H9 (cell line): ENCODE measurements around the gene FARSA. TPM values are rescaled to one million over a fixed set of nuclear protein-coding genes. Genes with fewer than 3 reads are reported as not detected.

Experiments
- DNase-seq: peaks from one replicate; pipeline ENCODE4 v3.0.0-alpha.2; 2017
- H2AFZ ChIP-seq: one replicate; pipeline ENCODE4 v1.6.1; 2013; ENCODE audit warnings: mild to moderate bottlenecking, low read length, control low read depth, moderate library complexity
- H2AK5ac ChIP-seq: 2 replicates; pipeline ENCODE4 v1.6.1; 2013; ENCODE audit warnings: low read length, control low read depth, mixed read lengths; ENCODE audit not compliant: insufficient read length
- H2BK120ac ChIP-seq: one replicate; pipeline ENCODE4 v1.6.1; 2013; ENCODE audit warnings: low read depth, mild to moderate bottlenecking, low read length, control low read depth, inconsistent platforms; ENCODE audit not compliant: poor library complexity, severe bottlenecking
- H2BK12ac ChIP-seq: 2 replicates; pipeline ENCODE4 v1.6.1; 2013; ENCODE audit warnings: low read length, control low read depth, mixed read lengths, low read depth; ENCODE audit not compliant: insufficient read length
- H2BK15ac ChIP-seq: 2 replicates; pipeline ENCODE4 v1.6.1; 2013; ENCODE audit warnings: low read depth, low read length, control low read depth
- H2BK20ac ChIP-seq: one replicate; pipeline ENCODE4 v1.6.1; 2013; ENCODE audit warnings: low read depth, mild to moderate bottlenecking, low read length, control low read depth, inconsistent platforms; ENCODE audit not compliant: poor library complexity, severe bottlenecking
- H2BK5ac ChIP-seq: 2 replicates; pipeline ENCODE4 v1.6.1; 2013; ENCODE audit warnings: low read length, control low read depth, mixed read lengths; ENCODE audit not compliant: insufficient read length
- H3K14ac ChIP-seq: 2 replicates; pipeline ENCODE4 v1.6.1; 2013; ENCODE audit warnings: low read length, control low read depth; ENCODE audit not compliant: insufficient read depth
- H3K18ac ChIP-seq: 2 replicates; pipeline ENCODE4 v1.6.1; 2013; ENCODE audit warnings: low read depth, mild to moderate bottlenecking, mixed read lengths, low read length, control low read depth; ENCODE audit not compliant: insufficient read length
- H3K23ac ChIP-seq: 2 replicates; pipeline ENCODE4 v1.6.1; 2013; ENCODE audit warnings: low read length, control low read depth, mixed read lengths, low read depth; ENCODE audit not compliant: insufficient read length
- H3K23me2 ChIP-seq: 2 replicates; pipeline ENCODE4 v1.6.1; 2013; ENCODE audit warnings: low read depth, mild to moderate bottlenecking, mixed read lengths, low read length, control low read depth; ENCODE audit not compliant: insufficient read length, poor library complexity, severe bottlenecking
- H3K27ac ChIP-seq: 2 replicates; pipeline ENCODE4 v1.5.1; 2013; ENCODE audit warnings: low read length, control low read depth, mixed read lengths, low read depth; ENCODE audit not compliant: insufficient read length
- H3K27me3 ChIP-seq: 2 replicates; pipeline ENCODE4 v1.6.1; 2013; ENCODE audit warnings: low read length, control low read depth, inconsistent platforms; ENCODE audit not compliant: insufficient read depth
- H3K4ac ChIP-seq: 2 replicates; pipeline ENCODE4 v1.6.1; 2013; ENCODE audit warnings: low read depth, mild to moderate bottlenecking, control low read depth, inconsistent platforms, low read length, moderate library complexity
- H3K4me1 ChIP-seq: 2 replicates; pipeline ENCODE4 v1.6.1; 2013; ENCODE audit warnings: low read length, control low read depth, inconsistent platforms; ENCODE audit not compliant: insufficient read depth
- H3K4me2 ChIP-seq: 2 replicates; pipeline ENCODE4 v1.6.1; 2013; ENCODE audit warnings: low read length, control low read depth, mixed read lengths; ENCODE audit not compliant: insufficient read length, insufficient read depth
- H3K56ac ChIP-seq: 2 replicates; pipeline ENCODE4 v1.6.1; 2013; ENCODE audit warnings: low read depth, mild to moderate bottlenecking, mixed read lengths, low read length, control low read depth; ENCODE audit not compliant: insufficient read length
- H3K79me1 ChIP-seq: 2 replicates; pipeline ENCODE4 v1.6.1; 2013; ENCODE audit warnings: low read depth, mild to moderate bottlenecking, moderate library complexity, low read length, control low read depth, inconsistent platforms; ENCODE audit not compliant: insufficient read depth, poor library complexity, severe bottlenecking
- H3K79me2 ChIP-seq: 2 replicates; pipeline ENCODE4 v1.6.1; 2013; ENCODE audit warnings: low read length, control low read depth, inconsistent platforms; ENCODE audit not compliant: insufficient read depth
- H3K9ac ChIP-seq: 2 replicates; pipeline ENCODE4 v1.6.1; 2013; ENCODE audit warnings: low read length, control low read depth, mixed read lengths; ENCODE audit not compliant: insufficient read length; ENCODE audit errors: extremely low read depth
- H3K9me3 ChIP-seq: one replicate; pipeline ENCODE4 v1.6.1; 2013; ENCODE audit warnings: low read depth, low read length, inconsistent platforms; ENCODE audit not compliant: control insufficient read depth
- H3T11ph ChIP-seq: one replicate; pipeline ENCODE4 v1.6.1; 2013; ENCODE audit warnings: mild to moderate bottlenecking, low read length, control low read depth, inconsistent platforms
- H4K20me1 ChIP-seq: one replicate; pipeline ENCODE4 v1.6.1; 2013; ENCODE audit not compliant: control insufficient read depth, insufficient read length, insufficient read depth
- H4K5ac ChIP-seq: 2 replicates; pipeline ENCODE4 v1.6.1; 2013; ENCODE audit warnings: low read depth, mild to moderate bottlenecking, mixed read lengths, low read length, control low read depth; ENCODE audit not compliant: insufficient read length
- H4K8ac ChIP-seq: replicated peaks from 2 replicates; pipeline ENCODE4 v1.6.1; 2013; ENCODE audit warnings: low read length, control low read depth, mixed read lengths, low read depth; ENCODE audit not compliant: insufficient read length
- H4K91ac ChIP-seq: 2 replicates; pipeline ENCODE4 v1.6.1; 2013; ENCODE audit warnings: low read depth, mild to moderate bottlenecking, moderate library complexity, mixed read lengths, low read length, control low read depth; ENCODE audit not compliant: insufficient read length
- H3K27ac Mint-ChIP-seq, 3 experiments: 2 replicates in 2 of 3; 3 replicates in 1 of 3; pipeline ENCODE4 v1.8.0; 2020 to 2021; ENCODE audit warnings: mixed read lengths in 3 of 3, mild to moderate bottlenecking in 1 of 3, moderate library complexity in 1 of 3
- H3K27me3 Mint-ChIP-seq: 2 replicates; pipeline ENCODE4 v1.8.0; 2021; ENCODE audit warnings: low read depth, mild to moderate bottlenecking, moderate library complexity, mixed read lengths
- H3K36me3 Mint-ChIP-seq, 3 experiments: 2 replicates in 2 of 3; 3 replicates in 1 of 3; pipeline ENCODE4 v1.8.0; 2020 to 2021; ENCODE audit warnings: low read depth in 3 of 3, mixed read lengths in 3 of 3; ENCODE audit not compliant: insufficient read depth in 1 of 3
- H3K4me1 Mint-ChIP-seq, 2 experiments: 2 replicates each; pipeline ENCODE4 v1.8.0; 2020; ENCODE audit warnings: mixed read lengths in 2 of 2
- H3K4me3 Mint-ChIP-seq, 2 experiments: 2 replicates in 1 of 2; 3 replicates in 1 of 2; pipeline ENCODE4 v1.8.0; 2020 to 2021; ENCODE audit warnings: mild to moderate bottlenecking in 2 of 2, mixed read lengths in 2 of 2, moderate library complexity in 1 of 2
- H3K9me3 Mint-ChIP-seq, 2 experiments: 2 replicates in 1 of 2; 3 replicates in 1 of 2; pipeline ENCODE4 v1.8.0; 2020; ENCODE audit warnings: mild to moderate bottlenecking in 2 of 2, mixed read lengths in 2 of 2, moderate library complexity in 1 of 2
- CTCF ChIP-seq: fragments of 200-600 bp; sonication (generic); conservative IDR thresholded peaks from 3 replicates; pipeline ENCODE4 v1.8.0; 2021; ENCODE audit warnings: antibody characterized with exemption, mild to moderate bottlenecking
- WGBS: extraction: QIAGEN DNeasy Blood & Tissue Kit; methylation state at CpG from one replicate; pipeline ENCODE4 v1.1.7; 2013; ENCODE audit warnings: missing lambda C conversion rate, low lambda C conversion rate, mixed read lengths; ENCODE audit not compliant: insufficient read length; ENCODE audit errors: extremely low coverage; 5-methylcytosine and 5-hydroxymethylcytosine counted together
- total RNA-seq: library from RNA; stranded (reverse); gene quantifications from 2 replicates; pipeline ENCODE4 v1.2.1, GENCODE V29; 2021

Gene FARSA
- total RNA-seq, 1 experiment from 2014 or later: 110 TPM

GRCh38 chr19:12975221-12975741 is 41.8 kb upstream of the FARSA start:
- no peak for DNase-seq
- Histone ChIP-seq H2AFZ (no peak overlapping the region), H3K9ac (no peak overlapping the region), H2AK5ac (no peak overlapping the region), H2BK20ac (no peak overlapping the region), H2BK15ac (no peak overlapping the region), H4K8ac (no peak overlapping the region), H3K79me2 (no peaks in the 10 kb centered on the region), H3K4me1 (no peaks in the 10 kb centered on the region), H3K14ac (no peak overlapping the region), H2BK5ac (no peak overlapping the region), H2BK120ac (no peak overlapping the region), H3T11ph (no peak overlapping the region), H3K9me3 (no peaks in the 10 kb centered on the region), H2BK12ac (no peak overlapping the region), H3K23ac (no peak overlapping the region), H3K4me2 (no peak overlapping the region), H3K27me3 (no peaks in the 10 kb centered on the region), H4K20me1 (no peaks in the 10 kb centered on the region), H3K4ac (no peak overlapping the region), H3K18ac (no peak overlapping the region), H3K23me2 (no peaks in the 10 kb centered on the region), H3K27ac (no peak overlapping the region), H3K79me1 (no peaks in the 10 kb centered on the region), H4K5ac (no peak overlapping the region), H3K56ac (no peak overlapping the region), H4K91ac (no peak overlapping the region)
- Mint-ChIP-seq H3K4me1 (no peaks in the 10 kb centered on the region), H3K27me3 (peaks cover 35% of the 10 kb centered on the region), H3K4me3 (no peak overlapping the region), H3K9me3 (no peaks in the 10 kb centered on the region), H3K36me3 (no peaks in the 10 kb centered on the region; a peak in 1 of 7 replicates), H3K27ac (no peak overlapping the region)
- no CpG with 5 or more reads among the region's 17 CpGs for WGBS
- no peak for TF ChIP-seq CTCF
